DMS153 treated with DMSO at 0.1 percent for 48 hours (cell line): ENCODE results near the gene HAUS1.
A peak's percentile ranks its signal among the peaks of the same experiment; 100 is the strongest.
"Not testable (repeated sequence)": the region's sequence is repeated elsewhere in the genome, so short reads cannot be mapped to it uniquely, and the experiment has no call there.

Experiments used
- DNase-seq: peaks from one replicate; lab custom pipeline; 2025; ENCODE audit not compliant: unreplicated experiment; lab: John Stamatoyannopoulos, UW

Gene HAUS1

DNA sequence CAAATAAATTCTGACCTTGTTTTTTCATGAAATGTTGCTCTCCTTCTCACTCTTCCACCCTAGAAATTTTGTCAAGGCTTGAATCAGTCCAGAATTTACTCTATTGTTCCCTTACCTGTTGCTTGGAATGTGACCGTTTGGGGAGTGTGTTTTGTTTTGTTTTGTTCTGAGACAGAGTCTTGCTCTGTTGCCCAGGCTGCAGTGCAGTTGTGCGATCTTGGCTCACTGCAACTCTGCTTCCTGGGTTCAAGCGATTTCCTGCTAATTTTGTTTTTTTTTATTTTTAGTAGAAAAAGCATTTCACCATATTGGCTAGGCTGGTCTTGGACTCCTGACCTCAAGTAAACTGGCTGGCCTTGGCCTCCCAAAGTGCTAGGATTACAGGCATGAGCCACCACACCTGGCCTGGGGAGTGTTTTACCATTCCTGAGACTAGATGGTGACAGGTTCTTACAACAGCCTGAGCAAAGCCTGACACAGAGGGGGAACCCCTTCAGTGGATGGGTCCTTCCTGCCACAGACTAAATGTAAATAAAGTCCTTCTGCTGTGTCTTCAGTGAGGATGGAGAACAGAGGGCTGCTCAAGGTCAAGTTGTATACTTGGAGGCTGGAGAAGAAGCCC, 52.0 kb downstream of the HAUS1 start:
- DNase-seq: no peak

DNA sequence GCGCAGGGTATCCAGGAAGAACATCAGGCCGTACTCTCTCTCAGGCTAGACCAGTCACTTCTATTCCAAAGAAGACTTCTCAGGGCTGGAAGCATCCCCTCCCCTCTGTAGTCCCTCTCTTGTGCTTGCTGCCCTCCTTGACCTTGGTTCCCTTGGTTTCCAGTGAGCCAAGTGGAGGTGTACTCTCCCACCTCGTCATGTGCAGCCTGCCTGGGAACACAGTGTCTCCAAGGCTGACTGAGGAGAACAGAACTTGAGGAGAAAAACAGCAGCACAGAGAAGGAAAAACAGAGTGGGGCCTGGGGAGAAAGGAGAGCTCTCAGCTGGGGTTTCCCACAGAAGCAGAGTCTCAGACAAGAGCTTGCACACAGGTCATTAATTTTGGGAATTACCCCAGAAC, 52.7 kb downstream of the HAUS1 start:
- DNase-seq: no peak

DNA sequence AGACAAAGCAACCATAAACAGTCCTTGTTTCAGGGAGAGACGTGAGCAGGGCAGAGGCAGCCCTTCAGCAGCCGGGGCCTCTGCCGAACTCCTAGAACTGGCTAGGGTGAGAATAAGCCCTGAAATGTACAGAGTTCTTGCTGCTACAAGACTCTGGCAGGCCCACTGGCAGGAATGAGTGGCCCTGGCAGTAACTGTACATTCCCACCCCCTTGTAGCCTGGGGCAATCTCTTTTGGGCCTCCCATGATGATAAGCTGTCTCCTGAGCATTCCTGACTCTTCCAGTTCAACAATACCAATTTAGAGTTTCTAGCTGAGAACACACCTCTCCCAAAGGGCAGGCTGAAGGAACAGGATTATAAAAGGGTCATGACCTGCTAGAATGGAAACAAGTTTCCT, 54.3 kb downstream of the HAUS1 start:
- DNase-seq: no peak

DNA sequence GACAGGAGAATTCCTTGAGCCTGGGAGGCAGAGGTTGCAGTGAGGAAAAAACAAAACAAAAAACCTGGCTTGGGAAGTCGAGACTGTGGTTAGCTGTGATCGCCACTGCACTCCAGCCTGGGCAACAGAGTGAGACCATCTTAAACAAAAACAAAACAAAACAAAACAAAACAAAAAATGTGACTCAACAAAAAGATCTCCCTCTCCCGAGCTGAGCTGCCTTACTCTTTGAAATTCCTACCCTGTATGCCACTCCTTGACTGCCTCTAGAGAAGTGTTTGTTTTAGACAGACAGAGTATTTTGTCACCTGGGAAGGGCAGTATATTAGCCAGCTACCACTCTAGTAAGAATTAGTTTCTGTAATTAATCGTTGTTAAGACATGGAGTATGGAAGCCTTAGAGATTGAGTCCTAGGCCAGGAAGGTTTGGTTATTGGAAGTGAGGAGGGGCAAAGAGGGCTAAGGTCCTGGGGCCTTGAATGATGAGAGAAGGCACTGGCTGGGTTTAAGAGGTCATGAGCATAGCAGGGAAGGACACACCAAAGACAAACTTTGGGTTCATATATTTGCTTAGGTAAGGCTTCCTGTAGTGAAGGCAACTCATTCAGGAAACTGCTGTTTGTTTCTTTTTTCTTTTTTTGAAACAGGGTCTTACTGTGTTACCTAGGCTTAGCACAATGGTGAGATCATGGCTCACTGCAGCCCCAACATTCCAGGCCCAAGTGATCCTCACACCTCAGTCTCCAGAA, 56.0 kb downstream of the HAUS1 start:
- no peak for DNase-seq

DNA sequence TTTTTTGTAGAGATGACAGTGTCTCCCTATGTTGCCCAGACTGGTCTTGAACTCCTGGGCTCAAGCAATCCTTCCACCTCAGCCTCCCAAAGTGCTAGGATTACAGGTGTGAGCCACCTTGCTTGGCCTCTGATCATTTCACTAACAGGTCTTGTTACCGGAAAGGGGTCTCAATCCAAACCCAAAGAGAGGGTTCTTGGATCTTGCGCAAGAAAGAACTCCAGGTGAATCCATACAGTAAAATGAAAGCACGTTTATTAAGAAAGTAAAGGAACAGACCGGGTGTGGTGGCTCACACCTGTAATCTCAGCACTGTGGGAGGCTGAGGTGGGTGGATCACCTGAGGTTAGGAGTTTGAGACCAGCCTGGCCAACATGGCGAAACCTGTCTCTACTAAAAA, 56.7 kb downstream of the HAUS1 start:
- DNase-seq: not testable (repeated sequence)

DNA sequence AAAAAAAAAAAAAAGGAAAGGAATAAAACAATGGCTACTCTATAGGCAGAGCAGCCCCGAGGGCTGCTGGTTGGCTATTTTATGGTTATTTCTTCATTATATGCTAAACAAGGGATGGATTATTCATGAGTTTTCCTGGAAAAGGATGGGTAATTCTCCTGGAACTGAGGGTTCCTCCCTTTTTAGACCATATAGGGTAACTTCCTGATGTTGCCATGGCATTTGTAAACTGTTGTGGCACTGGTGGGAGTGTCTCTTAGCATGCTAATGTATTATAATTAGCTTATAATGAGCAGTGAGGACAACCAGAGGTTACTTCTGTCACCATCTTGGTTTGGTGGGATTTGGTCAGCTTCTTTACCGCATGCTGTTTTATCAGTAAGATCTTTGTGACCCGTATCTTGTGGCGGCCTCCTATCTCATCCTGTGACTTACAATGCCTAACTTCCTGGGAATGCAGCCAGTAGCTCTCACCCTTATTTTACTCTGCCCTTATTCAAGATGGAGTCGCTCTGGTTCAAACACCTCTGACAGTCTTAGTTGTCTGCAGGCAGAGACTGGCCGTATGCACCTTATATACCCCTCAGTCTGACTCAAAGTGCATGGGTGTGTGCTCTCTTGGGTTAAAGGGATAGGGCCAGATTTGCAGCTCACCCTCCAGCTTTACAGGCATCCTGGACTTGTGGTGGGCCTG, 57.7 kb downstream of the HAUS1 start:
- DNase-seq: no peak

DNA sequence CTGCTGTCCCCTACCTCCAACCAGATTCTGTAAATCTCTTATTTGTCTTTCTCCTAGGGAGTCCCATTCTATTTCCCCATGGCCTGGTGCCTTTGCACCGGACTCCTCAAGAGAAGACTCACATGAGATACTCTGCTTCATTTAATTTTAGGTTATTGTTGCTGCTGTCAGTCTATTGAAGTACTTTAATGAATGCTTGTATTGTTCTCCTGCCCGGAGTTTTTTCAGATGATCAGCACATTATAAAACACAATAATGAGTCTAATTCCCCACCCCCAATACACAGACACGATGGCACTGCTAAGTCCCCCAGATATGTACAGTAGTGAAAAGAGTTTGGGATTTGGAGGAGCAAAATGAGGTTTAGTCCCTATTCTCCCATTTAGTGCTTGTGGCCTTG, 58.9 kb downstream of the HAUS1 start:
- no peak for DNase-seq

DNA sequence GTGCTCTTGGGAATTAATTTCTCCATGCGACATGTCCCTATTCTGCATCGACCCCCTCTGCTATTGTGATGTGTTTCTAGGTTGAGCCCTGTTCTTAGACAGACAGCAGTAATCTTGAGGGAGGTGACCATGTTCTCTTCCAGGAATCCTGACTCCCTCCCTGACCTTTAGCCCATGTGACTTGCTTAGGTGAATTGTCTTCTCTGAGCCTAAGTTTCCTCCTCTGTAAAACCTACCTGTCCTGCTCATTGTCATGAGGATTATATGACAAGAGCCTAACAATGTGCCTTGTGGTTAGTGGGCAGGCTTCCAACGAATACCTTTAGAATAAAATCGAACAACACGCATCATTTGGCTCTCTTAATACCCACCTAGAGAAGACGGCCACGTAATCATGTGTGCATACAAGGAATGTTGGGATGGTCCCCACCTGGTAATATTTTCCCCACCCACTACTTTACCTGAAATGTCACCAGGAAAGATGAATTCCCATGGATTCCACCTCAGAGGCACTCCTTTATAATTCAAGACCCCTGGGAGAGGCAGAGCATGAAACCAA, 59.8 kb downstream of the HAUS1 start:
- no peak for DNase-seq

DNA sequence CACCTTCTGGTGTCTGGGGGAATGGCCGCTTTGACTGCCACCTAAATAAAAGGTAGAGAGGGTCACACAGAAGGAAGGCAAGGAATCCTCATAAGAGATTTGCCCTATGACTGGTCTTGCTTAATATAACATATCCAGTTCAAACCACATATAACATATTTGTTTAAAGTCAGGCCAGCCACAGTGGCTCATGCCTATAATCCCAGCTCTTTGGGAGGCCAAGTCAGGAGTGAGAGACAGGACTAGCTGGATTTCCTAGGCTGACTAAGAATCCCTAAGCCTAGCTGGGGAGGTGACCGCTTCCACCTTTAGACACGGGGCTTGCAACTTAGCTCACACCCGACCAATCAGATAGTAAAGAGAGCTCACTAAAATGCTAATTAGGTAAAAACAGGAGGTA, 60.3 kb downstream of the HAUS1 start:
- DNase-seq: not testable (repeated sequence)

DNA sequence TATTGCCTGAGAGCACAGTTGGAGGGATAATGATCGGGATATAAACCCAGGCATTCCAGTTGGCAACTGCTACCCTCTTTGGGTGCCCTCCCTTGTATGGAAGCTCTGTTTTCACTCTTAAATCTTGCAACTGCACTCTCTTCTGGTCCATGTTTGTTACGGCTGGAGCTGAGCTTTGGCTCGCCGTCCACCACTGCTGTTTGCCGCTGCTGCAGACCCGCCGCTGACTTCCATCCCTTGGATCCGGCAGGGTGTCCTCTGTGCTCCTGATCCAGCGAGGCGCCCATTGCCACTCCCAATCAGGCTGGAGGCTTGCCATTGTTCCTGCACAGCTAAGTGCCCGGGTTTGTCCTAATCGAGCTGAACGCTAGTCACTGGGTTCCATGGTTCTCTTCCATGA, 60.7 kb downstream of the HAUS1 start:
- no peak for DNase-seq

DNA sequence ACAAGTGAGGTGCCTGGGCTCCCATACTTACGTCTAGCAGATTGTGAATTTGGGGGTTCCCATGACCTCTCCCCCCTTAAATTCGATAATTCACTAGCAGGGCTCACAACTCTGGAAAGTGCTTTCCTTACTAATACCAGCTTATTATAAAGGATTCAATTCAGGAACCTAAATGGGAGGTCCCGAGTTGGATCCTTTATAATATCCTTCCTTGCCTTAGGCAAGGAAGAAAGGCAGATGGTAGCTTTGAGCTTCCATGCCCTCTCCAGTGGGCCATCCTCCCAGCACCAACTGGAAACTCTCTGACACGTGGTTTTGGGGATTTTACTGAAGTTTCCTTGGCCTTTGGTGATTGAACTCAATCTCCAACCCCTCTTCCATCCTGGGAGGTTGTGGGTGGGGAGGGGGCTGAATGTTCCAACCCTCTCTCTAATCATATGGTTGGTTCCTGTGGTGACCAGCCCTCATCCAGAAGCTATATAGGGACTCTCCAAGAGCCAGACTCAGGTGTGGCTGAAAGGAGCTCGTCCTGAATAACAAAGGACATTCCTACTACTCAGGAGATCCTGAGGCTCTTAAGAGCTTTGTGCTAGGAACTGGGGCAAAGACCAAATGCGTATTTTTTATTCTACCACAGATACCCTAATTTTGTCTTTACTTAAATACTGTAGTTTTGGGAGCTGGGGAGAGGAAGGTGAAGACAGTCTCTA, 62.2 kb downstream of the HAUS1 start:
- no peak for DNase-seq

DNA sequence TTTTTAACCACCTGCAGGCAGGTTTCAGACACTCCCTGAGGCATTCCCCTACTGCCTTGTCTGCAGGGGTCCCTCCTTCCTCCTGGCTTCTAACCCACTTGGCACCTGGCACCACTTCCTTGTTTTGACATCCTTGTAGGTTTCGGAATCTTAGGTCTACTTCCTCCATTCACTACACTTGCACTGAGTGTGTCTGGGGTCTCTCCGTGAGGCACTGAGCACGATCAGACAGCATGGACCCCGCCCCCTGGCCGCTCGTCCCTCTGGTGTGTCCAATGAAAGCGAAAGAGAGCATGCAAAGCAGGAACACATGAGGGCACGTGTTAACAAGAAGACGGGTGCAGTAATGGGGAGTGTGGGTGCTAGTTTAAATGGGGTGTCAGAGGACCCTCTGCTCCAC, 63.8 kb downstream of the HAUS1 start:
- no peak for DNase-seq

DNA sequence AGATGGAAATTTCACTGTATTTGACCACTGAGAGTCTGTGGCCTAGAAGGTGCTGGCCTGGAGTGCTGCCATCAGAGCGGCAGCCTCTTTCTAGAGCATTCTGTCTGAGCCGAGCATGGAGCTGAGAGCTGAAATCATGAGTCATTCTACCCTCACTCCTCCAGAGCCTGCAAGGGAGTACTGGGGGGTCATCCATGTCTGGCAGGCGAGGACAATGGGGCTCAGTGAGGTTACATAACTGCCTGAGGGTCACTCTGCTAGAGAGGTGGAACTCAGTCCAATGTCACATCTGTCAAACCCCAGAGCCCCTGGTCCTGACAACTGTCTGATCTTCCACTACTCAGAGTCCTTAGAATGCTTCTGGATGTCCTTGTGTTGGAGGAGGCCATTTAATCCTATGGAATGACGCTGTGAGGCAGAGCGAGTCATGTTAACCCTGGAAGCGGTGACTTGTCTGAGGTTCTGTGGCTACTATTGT, 65.3 kb downstream of the HAUS1 start:
- no peak for DNase-seq

DNA sequence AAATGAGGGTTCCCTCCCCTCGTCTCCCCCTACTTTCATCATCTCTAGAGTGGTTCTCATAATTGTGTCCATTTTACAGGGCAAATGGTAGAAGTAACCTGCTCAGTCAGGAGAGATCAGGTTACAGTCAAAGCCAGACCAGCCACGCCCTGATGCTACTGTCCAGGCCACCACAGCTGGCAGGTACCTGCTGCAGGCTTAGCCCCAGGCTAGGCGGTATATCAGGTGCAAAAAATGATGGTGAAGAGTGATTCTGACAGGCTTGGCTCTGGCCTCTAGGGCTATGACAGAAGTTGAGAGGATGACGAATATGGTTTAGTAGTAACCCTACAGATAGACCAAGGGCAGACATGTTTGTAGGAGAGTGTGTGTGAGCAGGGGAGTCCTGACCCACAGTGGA, 67.1 kb downstream of the HAUS1 start:
- no peak for DNase-seq

DNA sequence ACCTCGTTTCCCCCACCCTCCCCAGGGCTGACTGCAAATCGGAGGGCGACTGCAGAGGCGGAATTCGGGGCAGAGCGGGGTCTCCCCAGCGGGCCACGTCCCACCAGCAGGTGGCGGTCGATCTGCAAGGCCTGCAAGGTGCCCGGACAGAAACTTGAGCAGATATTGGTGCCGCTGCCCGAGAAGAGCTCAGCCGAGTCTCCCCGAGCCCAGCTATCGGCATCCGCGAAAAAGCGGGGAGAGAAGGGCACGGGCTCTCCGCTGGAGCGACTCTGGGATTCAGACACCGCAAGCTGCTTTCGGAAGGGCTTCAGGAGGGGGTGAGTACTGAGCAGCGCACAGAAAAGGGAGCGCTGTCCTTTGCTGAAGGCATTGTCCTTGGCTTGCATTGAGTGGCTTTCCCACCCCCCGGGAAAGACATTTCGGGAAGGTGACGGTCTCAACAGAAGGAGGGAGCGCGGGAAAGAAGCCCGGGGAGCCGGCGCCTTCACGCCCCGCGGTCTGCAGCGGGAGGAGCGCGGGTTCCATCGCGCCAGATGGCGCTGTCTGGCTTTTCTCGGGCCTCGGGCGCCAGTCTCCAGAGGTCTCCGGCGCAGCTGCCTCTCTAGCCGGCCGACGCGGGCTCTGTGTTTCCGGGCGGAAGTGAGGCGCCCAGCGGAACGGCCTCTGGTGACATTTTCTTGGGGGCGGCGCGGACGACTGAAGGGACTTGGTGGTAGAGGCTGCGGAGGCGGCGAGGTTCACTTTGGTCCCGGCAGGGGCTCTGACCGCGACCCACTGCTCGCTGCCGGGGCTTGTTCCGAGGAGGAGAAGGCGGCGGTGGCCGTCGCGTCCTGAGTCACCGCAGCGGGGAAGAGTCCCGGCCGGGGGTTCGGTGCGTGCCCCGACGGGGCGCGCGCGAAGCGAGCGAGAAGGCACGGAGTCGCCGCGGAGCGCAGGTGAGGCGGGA, 69.5 kb downstream of the HAUS1 start:
- peak; percentile 83 for DNase-seq

DNA sequence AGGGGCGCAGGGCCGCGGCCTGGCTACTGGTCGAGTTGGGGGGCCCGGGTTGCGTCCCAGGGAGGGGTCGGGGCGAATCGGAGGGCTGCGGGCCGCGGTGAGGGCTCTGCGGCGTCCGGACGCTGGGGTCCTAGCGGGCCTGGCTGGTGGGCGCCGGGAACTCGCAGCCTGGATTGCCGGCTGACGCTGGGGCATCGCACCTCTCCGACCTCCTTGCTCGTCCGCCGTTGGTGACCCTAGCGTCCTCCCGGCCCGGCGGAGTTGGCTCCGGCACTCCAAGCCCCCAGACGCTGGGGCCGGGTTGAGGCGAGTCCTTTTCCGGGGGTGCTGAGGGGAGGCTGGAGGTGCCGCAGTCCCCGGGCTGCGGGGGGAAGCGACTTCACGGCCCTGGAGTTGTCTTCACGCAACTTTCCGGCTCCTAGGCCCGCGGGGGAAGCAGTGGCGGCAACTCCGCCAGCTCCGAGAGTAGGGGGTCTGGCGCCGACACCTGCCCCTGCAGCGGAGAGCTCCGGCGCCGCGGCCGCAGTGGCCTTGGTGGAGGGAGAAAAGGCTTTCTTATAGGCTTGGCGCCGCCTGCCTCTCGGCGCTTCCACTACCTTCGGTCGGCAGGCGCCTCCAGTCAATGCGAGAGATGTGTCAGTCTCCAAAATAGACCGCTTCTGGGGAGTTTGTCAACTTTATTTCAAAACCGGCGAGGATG, 70.3 kb downstream of the HAUS1 start:
- no peak for DNase-seq

DNA sequence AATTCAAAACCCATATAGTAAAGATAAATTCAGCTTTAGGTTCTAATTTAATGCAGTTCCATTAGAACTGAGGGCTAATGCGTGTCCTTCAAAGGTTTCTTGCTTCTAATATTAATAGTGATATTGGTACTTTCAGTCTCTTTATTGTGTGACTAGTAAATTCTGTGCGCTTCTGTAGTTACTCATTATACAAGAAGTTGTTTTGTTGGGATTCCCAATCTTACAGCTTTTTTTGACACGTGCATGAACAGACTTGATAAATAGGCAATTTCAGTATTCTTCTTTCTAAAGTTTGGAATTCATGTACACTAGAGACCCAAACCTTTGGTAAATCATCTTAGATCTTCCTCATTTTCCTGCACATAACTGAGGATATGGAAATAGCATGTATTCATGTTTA, 71.8 kb downstream of the HAUS1 start:
- DNase-seq: no peak
